DMS114 treated with DMSO at 0.1 percent for 48 hours (cell line): ENCODE results near the gene CYBA.

ENCODE experiments used
- DNase-seq: peaks from one replicate; lab custom pipeline; 2025; ENCODE audit not compliant: unreplicated experiment; lab: John Stamatoyannopoulos, UW

CYBA gene

GRCh38 chr16:88662843-88663606, 12.2 kb upstream of the CYBA start, which contains the start of gene MVD:
TSS of gene MVD (minus strand) at chr16:88663091. CDS start at chr16:88663080, 11 bp downstream.
- peak; percentile 93 for DNase-seq

GRCh38 chr16:88662222-88662842, 11.5 kb upstream of the CYBA start:
- DNase-seq: no peak

GRCh38 chr16:88661468-88661867, 10.6 kb upstream of the CYBA start:
- DNase-seq: no peak

GRCh38 chr16:88659160-88659559, 8.3 kb upstream of the CYBA start:
- no peak for DNase-seq

- no peak for DNase-seq
Measured at GRCh38 chr16:88658714-88659113, 7.9 kb upstream of the CYBA start.

GRCh38 chr16:88657371-88657770, 6.5 kb upstream of the CYBA start:
- DNase-seq: no peak

GRCh38 chr16:88656291-88656980, 5.6 kb upstream of the CYBA start:
- no peak for DNase-seq

- no peak for DNase-seq
Measured at GRCh38 chr16:88655733-88656281, 5.0 kb upstream of the CYBA start.

GRCh38 chr16:88655053-88655732, 4.3 kb upstream of the CYBA start:
- no peak for DNase-seq

- DNase-seq: no peak
Measured at GRCh38 chr16:88654363-88655052, 3.7 kb upstream of the CYBA start.

- DNase-seq: no peak
Measured at GRCh38 chr16:88653596-88654362, 2.9 kb upstream of the CYBA start.

GRCh38 chr16:88653101-88653500, 2.2 kb upstream of the CYBA start:
- DNase-seq: no peak

- DNase-seq: no peak
Measured at GRCh38 chr16:88652762-88653063, 1.9 kb upstream of the CYBA start.

- DNase-seq: no peak
Measured at GRCh38 chr16:88651989-88652761, 1.3 kb upstream of the CYBA start.

- no peak for DNase-seq
Measured at GRCh38 chr16:88651276-88651988, 579 bp upstream of the CYBA start.

- no peak for DNase-seq
Measured at GRCh38 chr16:88649924-88650748, 717 bp downstream of the CYBA start.

- DNase-seq: no peak
Measured at GRCh38 chr16:88649195-88649923, 1.5 kb downstream of the CYBA start.
